Mucosa of rectum (tissue), 2 donors: ENCODE measurements around the gene SOCS2.

Source experiments
- H3K27ac ChIP-seq, 2 donors: one replicate each; pipeline ENCODE4 v1.7.0; 2013; ENCODE audit warnings: inconsistent platforms in 2 of 2, low read depth in 2 of 2, low read length in 2 of 2
- H3K27me3 ChIP-seq, 2 donors: one replicate each; pipeline ENCODE4 v1.7.0; 2013; ENCODE audit warnings: low read length in 2 of 2; ENCODE audit not compliant: control insufficient read depth in 2 of 2, insufficient read depth in 2 of 2
- H3K36me3 ChIP-seq, 2 donors: one replicate each; pipeline ENCODE4 v1.7.0; 2013; ENCODE audit warnings: low read length in 2 of 2; ENCODE audit not compliant: control insufficient read depth in 2 of 2, insufficient read depth in 2 of 2
- H3K4me1 ChIP-seq, 2 donors: one replicate each; pipeline ENCODE4 v1.7.0; 2013; ENCODE audit warnings: low read length in 2 of 2, mild to moderate bottlenecking in 1 of 2; ENCODE audit not compliant: control insufficient read depth in 2 of 2, insufficient read depth in 2 of 2
- H3K4me3 ChIP-seq, 2 donors: one replicate each; pipeline ENCODE4 v1.7.0; 2013; ENCODE audit warnings: low read length in 2 of 2
- H3K9ac ChIP-seq, 2 donors: one replicate each; pipeline ENCODE4 v1.7.0; 2013; ENCODE audit warnings: low read length in 2 of 2, low read depth in 1 of 2, mild to moderate bottlenecking in 1 of 2
- H3K9me3 ChIP-seq, 2 donors: one replicate each; pipeline ENCODE4 v1.7.0; 2013; ENCODE audit warnings: low read length in 2 of 2; ENCODE audit not compliant: control insufficient read depth in 2 of 2
- donor health status: healthy.
- donor health status: Normal muscosa, but diverticular disease.

SOCS2 gene

GRCh38 chr12:93578221-93578620 lies 5.7 kb downstream of the SOCS2 start:
- peaks cover 8 to 18% of the 10 kb centered on the region in 2 donors for H3K36me3 ChIP-seq

GRCh38 chr12:93580682-93581081 lies 8.2 kb downstream of the SOCS2 start:
- H3K36me3 ChIP-seq = peaks cover 2 to 10% of the 10 kb centered on the region in 2 donors
- no peak overlapping the region for H3K27ac ChIP-seq
- no peak overlapping the region for H3K9ac ChIP-seq
- H3K27me3 ChIP-seq = no peaks in the 10 kb centered on the region
- no peaks in the 10 kb centered on the region for H3K4me1 ChIP-seq
- no peaks in the 10 kb centered on the region for H3K9me3 ChIP-seq
- no peak overlapping the region for H3K4me3 ChIP-seq

More at GRCh38 chr12:93578221-93578620, 5.7 kb downstream of the SOCS2 start:
- Histone ChIP-seq H3K27ac (no peak overlapping the region), H3K9ac (no peak overlapping the region), H3K9me3 (no peaks in the 10 kb centered on the region), H3K4me3 (no peak overlapping the region), H3K27me3 (no peaks in the 10 kb centered on the region), H3K4me1 (peaks cover 9% of the 10 kb centered on the region in 2 donors)

- Histone ChIP-seq H3K9ac (no peak overlapping the region), H3K9me3 (no peaks in the 10 kb centered on the region), H3K4me3 (no peak overlapping the region), H3K36me3 (peaks cover 2 to 4% of the 10 kb centered on the region in 2 donors), H3K4me1 (no peaks in the 10 kb centered on the region), H3K27me3 (no peaks in the 10 kb centered on the region), H3K27ac (no peak overlapping the region)
Measured at GRCh38 chr12:93581370-93581769, 8.9 kb downstream of the SOCS2 start.

- no peak overlapping the region for H3K9ac ChIP-seq
- peaks cover 0 to 2% of the 10 kb centered on the region in 2 donors for H3K36me3 ChIP-seq
- no peak overlapping the region for H3K4me3 ChIP-seq
- H3K27me3 ChIP-seq = no peaks in the 10 kb centered on the region
- H3K9me3 ChIP-seq = no peaks in the 10 kb centered on the region
- no peak overlapping the region for H3K27ac ChIP-seq
- H3K4me1 ChIP-seq = no peaks in the 10 kb centered on the region
Measured at GRCh38 chr12:93582351-93582750, 9.9 kb downstream of the SOCS2 start.

GRCh38 chr12:93583627-93584392 lies 11.3 kb downstream of the SOCS2 start:
- Histone ChIP-seq H3K36me3 (peaks cover 0 to 2% of the 10 kb centered on the region in 2 donors), H3K9me3 (no peaks in the 10 kb centered on the region), H3K4me3 (no peak overlapping the region), H3K9ac (no peak overlapping the region), H3K4me1 (no peaks in the 10 kb centered on the region), H3K27me3 (no peaks in the 10 kb centered on the region), H3K27ac (no peak overlapping the region)

GRCh38 chr12:93585247-93585646 lies 12.8 kb downstream of the SOCS2 start:
- Histone ChIP-seq H3K27ac (no peak overlapping the region), H3K36me3 (peaks cover 0 to 2% of the 10 kb centered on the region in 2 donors), H3K27me3 (no peaks in the 10 kb centered on the region), H3K4me1 (no peaks in the 10 kb centered on the region), H3K9ac (no peak overlapping the region), H3K9me3 (no peaks in the 10 kb centered on the region), H3K4me3 (no peak overlapping the region)

- Histone ChIP-seq H3K36me3 (no peaks in the 10 kb centered on the region), H3K4me1 (peaks cover 0 to 5% of the 10 kb centered on the region in 2 donors), H3K9me3 (no peaks in the 10 kb centered on the region), H3K9ac (no peak overlapping the region), H3K4me3 (no peak overlapping the region), H3K27ac (no peak overlapping the region), H3K27me3 (peaks cover 0 to 6% of the 10 kb centered on the region in 2 donors)
Measured at GRCh38 chr12:93587611-93588010, 15.1 kb downstream of the SOCS2 start.

- Histone ChIP-seq H3K27me3 (peaks cover 0 to 7% of the 10 kb centered on the region in 2 donors), H3K4me3 (no peak overlapping the region), H3K36me3 (no peaks in the 10 kb centered on the region), H3K4me1 (peaks cover 0 to 5% of the 10 kb centered on the region in 2 donors), H3K27ac (no peak overlapping the region), H3K9ac (no peak overlapping the region), H3K9me3 (no peaks in the 10 kb centered on the region)
Measured at GRCh38 chr12:93589081-93589480, 16.6 kb downstream of the SOCS2 start.

- Histone ChIP-seq H3K9ac (peak overlapping the region; percentile 64 to 70), H3K27me3 (peaks cover 0 to 7% of the 10 kb centered on the region in 2 donors)
Measured at GRCh38 chr12:93591137-93591868, 18.8 kb downstream of the SOCS2 start.

More at GRCh38 chr12:93591137-93591868, 18.8 kb downstream of the SOCS2 start:
- Histone ChIP-seq H3K36me3 (no peaks in the 10 kb centered on the region), H3K27ac (peak overlapping the region; percentile 26 to 75), H3K9me3 (no peaks in the 10 kb centered on the region), H3K4me1 (peaks cover 0 to 5% of the 10 kb centered on the region in 2 donors), H3K4me3 (peak overlapping the region; percentile 61 to 80)
